ENCODE results near the gene LRRC41.
"Not testable (repeated sequence)": the region's sequence is repeated elsewhere in the genome, so short reads cannot be mapped to it uniquely, and the experiment has no call there.

The LRRC41 gene

GRCh38 chr1:46325285-46326076, 22.1 kb upstream of the LRRC41 start:
- not testable (repeated sequence) for DNase-seq (ENCODE audit: low spot score)

GRCh38 chr1:46322191-46322590, 18.8 kb upstream of the LRRC41 start:
- FAIRE-seq; DNase-seq (ENCODE audit: low spot score): not testable (repeated sequence)

More at GRCh38 chr1:46325285-46326076, 22.1 kb upstream of the LRRC41 start:
- FAIRE-seq: peak; percentile 90

DNA sequence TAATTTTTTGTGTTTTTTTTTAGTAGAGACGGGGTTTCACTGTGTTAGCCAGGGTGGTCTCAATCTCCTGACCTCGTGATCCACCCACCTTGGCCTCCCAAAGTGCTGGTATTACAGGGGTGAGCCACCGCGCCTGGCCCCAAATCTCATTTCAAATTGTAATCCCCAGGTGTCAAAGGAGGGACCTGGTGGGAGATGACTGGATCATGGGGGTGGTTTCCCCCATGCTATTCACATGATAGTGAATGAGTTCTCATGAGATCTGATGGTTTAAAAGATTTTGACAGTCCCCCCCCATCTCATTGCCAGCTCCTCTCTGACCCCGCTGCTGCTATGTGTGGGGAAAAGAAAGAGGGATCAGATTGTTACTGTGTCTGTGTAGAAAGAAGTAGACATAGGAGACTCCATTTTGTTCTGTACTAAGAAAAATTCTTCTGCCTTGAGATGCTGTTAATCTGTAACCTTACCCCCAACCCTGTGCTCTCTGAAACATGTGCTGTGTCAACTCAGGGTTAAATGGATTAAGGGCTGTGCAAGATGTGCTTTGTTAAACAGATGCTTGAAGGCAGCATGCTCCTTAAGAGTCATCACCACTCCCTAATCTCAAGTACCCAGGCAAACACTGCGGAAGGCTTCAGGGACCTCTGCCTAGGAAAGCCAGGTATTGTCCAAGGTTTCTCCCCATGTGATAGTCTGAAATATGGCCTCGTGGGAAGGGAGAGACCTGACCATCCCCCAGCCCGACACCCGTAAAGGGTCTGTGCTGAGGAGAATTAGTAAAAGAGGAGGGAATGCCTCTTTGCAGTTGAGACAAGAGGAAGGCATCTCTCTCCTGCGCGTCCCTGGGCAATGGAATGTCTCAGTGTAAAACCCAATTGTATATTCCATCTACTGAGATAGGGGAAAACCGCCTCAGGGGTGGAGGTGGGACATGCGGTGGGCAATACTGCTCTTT, 16.8 kb upstream of the LRRC41 start:
- not testable (repeated sequence) for FAIRE-seq; DNase-seq (ENCODE audit: low spot score)

DNA sequence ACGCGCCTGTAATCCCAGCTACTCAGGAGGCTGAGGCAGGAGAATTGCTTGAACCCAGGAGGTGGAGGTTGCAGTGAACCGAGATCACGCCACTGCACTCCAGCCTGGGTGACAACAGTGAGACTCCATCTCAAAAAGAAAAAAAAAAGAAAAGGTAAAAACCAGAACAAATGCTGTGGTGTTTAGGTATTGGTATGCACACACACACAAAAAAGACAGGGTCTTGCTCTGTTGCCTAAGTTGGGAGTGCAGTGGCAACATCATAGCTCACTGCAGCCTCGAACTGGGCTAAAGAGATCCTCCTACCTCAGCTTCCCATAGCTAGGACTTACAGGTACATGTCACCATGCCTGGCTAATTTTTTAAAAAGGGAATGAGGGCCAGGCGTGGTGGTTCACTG, 15.9 kb upstream of the LRRC41 start:
- not testable (repeated sequence) for FAIRE-seq; DNase-seq (ENCODE audit: low spot score)

DNA sequence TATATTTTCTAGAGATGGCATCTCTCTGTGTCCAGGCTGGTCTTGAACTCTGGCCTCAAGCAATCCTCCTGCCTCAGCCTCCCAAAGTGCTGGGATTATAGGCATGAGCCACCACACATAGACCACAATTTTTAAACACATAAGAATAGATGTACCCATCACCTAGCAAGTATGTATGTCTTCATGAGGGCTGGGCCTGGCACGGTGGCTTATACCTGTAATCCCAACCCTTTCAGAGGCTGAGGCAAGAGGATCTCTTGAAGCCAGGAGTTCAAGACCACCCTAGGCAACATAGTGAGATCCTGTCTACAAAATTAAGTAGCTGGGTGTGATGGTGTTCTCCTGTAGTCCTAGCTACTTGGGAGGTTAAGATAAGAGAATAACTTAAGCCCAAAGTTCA, 13.9 kb upstream of the LRRC41 start:
- no peak for DNase-seq (ENCODE audit: low spot score)
- no peak for FAIRE-seq

GRCh38 chr1:46315669-46316403, 12.4 kb upstream of the LRRC41 start:
- peak; percentile 31 for DNase-seq (ENCODE audit: low spot score)
- FAIRE-seq: no peak

GRCh38 chr1:46310321-46310720, 6.9 kb upstream of the LRRC41 start:
- no peak for DNase-seq (ENCODE audit: low spot score)
- no peak for FAIRE-seq

GRCh38 chr1:46309401-46310159, 6.2 kb upstream of the LRRC41 start:
- FAIRE-seq (no peak), DNase-seq (ENCODE audit: low spot score) (no peak)

DNA sequence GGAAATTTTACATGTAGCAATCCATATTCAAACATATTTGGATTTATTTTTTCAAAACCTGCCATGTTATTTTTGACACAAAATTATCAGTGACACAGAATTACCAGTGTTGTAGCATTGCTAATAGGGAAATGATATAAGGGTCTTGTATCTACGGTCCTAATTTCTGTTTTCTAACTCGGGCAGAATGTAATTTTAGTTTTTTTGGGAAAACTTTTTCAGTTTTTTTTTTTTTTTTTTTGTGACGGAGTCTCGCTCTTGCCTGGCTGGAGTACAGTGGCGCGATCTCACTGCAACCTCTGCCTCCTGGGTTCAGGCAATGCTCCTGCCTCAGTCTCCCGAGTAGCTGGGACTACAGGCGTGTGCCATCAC, 2.7 kb upstream of the LRRC41 start:
- DNase-seq (ENCODE audit: low spot score) (no peak), FAIRE-seq (no peak)

DNA sequence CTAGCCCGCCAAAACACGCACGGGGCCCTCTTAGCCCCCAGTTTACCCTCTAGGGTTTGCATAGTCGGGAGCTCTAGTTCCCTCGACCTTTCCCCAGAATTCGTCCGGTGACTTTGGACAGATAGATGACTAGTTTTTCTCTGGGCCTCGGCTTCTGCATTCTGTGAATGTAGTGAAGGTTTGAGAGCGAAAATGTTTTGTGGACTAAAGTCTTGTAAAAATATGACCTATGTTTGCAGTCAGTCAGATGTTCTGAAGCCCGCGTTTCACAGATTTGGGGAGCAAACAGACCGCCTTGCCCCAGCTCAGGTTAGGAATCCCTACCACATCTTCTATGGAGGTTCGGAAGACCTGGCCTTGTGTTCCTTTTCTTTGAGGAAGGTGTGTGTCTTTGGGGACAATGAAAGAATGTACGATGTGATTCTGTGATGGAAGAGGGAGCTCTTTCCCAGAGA, 483 bp upstream of the LRRC41 start:
- FAIRE-seq: no peak

GRCh38 chr1:46302641-46303037, 777 bp downstream of the LRRC41 start:
- no peak for DNase-seq (ENCODE audit: low spot score)
- no peak for FAIRE-seq

More for the DNA sequence above, 483 bp upstream of the LRRC41 start:
- DNase-seq (ENCODE audit: low spot score): no peak

- no peak for FAIRE-seq
Observed at GRCh38 chr1:46301808-46302640, 1.4 kb downstream of the LRRC41 start.

DNA sequence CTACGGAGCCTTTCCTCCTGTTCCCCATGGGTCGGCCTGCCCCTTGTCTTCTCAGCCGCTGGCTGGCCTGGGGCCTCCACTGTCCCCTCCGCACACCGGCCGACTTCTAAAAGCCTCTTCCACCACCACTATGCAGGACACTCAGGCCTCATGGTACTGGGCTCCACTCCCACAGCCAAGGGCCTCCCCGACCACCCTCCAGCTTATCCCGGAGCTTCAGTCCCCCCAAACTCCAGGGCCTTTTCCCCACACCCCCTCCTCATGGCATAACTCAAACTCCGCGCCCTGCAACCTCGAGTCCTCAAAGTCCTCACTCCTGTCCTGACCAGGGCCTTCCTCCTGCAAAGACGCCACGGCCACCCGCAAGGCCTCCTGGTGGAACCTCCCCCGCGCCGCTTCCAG, 2.0 kb downstream of the LRRC41 start:
- DNase-seq (ENCODE audit: low spot score) (no peak), FAIRE-seq (no peak)

More at GRCh38 chr1:46301808-46302640, 1.4 kb downstream of the LRRC41 start:
- DNase-seq (ENCODE audit: low spot score): no peak

DNA sequence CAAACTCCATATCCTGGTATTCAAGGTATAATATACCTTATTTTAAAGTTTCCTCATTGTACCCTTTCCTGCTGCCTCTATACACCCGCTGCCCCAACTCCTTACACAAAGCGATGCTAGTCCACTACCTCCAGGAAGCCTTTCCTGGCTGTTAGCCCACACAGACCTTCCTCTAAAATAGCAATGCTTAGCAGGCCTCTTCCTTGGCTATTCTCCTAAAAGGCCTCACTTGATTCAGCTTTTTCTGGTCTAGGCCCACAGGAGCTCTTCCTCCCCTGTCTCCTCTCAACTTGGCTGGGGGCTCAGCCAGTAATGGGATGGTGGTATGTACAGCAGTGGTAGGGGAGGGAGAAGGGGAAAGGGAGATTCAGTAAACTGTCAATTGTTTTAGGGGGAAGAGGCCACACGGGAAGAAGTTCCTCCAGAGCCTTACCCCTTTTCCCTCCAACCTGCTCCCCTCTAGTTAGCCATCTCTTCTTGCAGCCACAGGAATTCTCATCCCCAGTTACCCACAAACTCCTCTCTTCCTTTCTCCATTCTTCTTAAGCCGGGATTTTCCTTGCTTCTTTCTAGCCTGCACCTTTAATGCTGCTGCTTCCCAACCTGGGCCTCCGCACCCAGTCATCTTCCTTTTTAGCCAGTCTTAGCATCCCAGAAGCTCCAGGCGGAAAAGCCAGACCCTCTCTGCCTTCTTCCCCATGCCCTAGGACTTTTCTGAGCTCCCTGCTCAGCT, 2.6 kb downstream of the LRRC41 start:
- DNase-seq (ENCODE audit: low spot score): no peak
- no peak for FAIRE-seq

- FAIRE-seq (no peak), DNase-seq (ENCODE audit: low spot score) (no peak)
Observed at GRCh38 chr1:46298387-46298786, 5.0 kb downstream of the LRRC41 start.

DNA sequence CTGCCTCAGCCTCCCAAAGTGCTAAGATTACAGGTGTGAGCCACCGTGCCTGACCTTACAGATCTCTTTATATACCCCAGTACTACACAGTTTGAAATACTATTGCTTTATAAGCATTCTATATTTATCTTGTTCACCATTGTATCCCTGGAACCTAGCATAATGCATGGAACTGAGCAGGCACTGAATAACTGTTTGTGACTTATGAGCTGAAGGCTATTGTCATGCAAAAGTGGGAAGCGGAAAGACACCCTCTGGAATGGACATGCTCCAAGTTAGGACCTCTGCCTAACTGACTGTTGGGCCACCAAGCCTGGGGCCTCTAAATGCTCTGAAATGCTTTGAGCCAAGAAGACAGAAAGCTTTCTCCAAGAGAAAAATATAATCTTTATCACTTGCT, 8.1 kb downstream of the LRRC41 start:
- FAIRE-seq: no peak
- DNase-seq (ENCODE audit: low spot score): no peak

DNA sequence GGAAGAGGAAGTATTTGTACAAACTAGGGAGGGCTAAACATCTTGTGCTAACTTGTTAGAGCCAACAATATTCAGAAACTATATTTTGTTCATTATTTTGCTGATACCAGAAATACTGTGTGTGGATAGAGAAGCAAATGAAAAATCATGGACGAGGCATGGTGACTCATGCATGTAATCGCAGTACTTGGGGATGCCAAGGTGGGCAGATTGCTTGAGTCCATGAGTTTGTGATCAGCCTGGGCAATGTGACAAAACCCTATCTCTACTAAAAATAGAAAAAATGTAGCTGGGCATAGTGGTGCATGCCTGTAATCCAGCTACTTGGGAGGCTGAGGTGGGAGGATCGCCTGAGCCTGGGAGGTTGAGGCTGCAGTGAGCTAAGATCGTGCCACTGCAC, 13.4 kb downstream of the LRRC41 start:
- DNase-seq (ENCODE audit: low spot score) (no peak), FAIRE-seq (no peak)

DNA sequence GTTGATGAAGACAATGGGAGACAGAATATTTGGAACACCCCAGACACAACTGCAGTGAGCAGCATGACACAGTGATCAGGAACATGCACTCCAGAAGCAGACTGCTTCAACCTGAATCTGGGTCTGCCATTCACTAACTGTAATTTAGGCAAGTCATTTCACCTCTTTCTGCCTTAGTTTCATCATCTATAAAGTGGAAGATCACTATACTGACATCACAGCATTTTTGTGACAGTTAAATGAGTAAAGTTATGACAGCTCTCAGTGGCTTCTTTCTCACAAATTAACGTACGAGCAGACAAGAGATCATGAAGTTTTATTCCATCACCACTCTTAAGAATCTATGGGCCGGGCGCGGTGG, 14.3 kb downstream of the LRRC41 start:
- DNase-seq (ENCODE audit: low spot score) (no peak), FAIRE-seq (no peak)

- no peak for FAIRE-seq
- DNase-seq (ENCODE audit: low spot score): peak; percentile 27
Observed at GRCh38 chr1:46288485-46289133, 14.8 kb downstream of the LRRC41 start.

All from RCC 7860 (cell line).